GM19397 (cell line): ENCODE results near the gene CLSTN2.

Source experiments
- ATAC-seq: cut with Tn5 transposase; IDR thresholded peaks from one replicate; pipeline ENCODE4 v1.9.1; 2021; ENCODE audit warnings: mild to moderate bottlenecking, moderate library complexity; ENCODE audit not compliant: unreplicated experiment

CLSTN2 gene

GRCh38 chr3:140316868-140317400 is 381.9 kb downstream of the CLSTN2 start:
- ATAC-seq, result no peak

GRCh38 chr3:140319739-140320138 is 384.8 kb downstream of the CLSTN2 start:
- ATAC-seq, result no peak

- no peak for ATAC-seq
These were observed 388.6 kb downstream of the CLSTN2 start for GRCh38 chr3:140323561-140323960.

- no peak for ATAC-seq
These were observed 397.1 kb downstream of the CLSTN2 start for GRCh38 chr3:140332131-140332530.

- ATAC-seq, result no peak
These were observed 399.3 kb downstream of the CLSTN2 start for GRCh38 chr3:140334132-140334929.

GRCh38 chr3:140336465-140336864 is 401.5 kb downstream of the CLSTN2 start:
- no peak for ATAC-seq

GRCh38 chr3:140338916-140339315 is 403.9 kb downstream of the CLSTN2 start:
- ATAC-seq, result no peak

GRCh38 chr3:140341203-140341602 is 406.2 kb downstream of the CLSTN2 start:
- no peak for ATAC-seq

GRCh38 chr3:140341817-140342403 is 406.9 kb downstream of the CLSTN2 start:
- no peak for ATAC-seq

GRCh38 chr3:140342668-140343067 is 407.7 kb downstream of the CLSTN2 start:
- no peak for ATAC-seq

GRCh38 chr3:140343211-140344081 is 408.5 kb downstream of the CLSTN2 start:
- ATAC-seq, result no peak

GRCh38 chr3:140344082-140344454 is 409.1 kb downstream of the CLSTN2 start:
- ATAC-seq, result no peak

- no peak for ATAC-seq
These were observed 409.7 kb downstream of the CLSTN2 start for GRCh38 chr3:140344601-140345205.

- ATAC-seq, result no peak
These were observed 412.2 kb downstream of the CLSTN2 start for GRCh38 chr3:140347151-140347550.

GRCh38 chr3:140349938-140350337 is 415.0 kb downstream of the CLSTN2 start:
- ATAC-seq, result no peak

- no peak for ATAC-seq
These were observed 416.5 kb downstream of the CLSTN2 start for GRCh38 chr3:140351466-140351865.

- no peak for ATAC-seq
These were observed 420.5 kb downstream of the CLSTN2 start for GRCh38 chr3:140355481-140355880.

GRCh38 chr3:140358686-140359085 is 423.7 kb downstream of the CLSTN2 start:
- ATAC-seq, result no peak

GRCh38 chr3:140359233-140359995 is 424.4 kb downstream of the CLSTN2 start:
- ATAC-seq, result no peak

- no peak for ATAC-seq
These were observed 425.3 kb downstream of the CLSTN2 start for GRCh38 chr3:140360332-140360731.
